ENCODE results near the gene PSMC3.

DNA sequence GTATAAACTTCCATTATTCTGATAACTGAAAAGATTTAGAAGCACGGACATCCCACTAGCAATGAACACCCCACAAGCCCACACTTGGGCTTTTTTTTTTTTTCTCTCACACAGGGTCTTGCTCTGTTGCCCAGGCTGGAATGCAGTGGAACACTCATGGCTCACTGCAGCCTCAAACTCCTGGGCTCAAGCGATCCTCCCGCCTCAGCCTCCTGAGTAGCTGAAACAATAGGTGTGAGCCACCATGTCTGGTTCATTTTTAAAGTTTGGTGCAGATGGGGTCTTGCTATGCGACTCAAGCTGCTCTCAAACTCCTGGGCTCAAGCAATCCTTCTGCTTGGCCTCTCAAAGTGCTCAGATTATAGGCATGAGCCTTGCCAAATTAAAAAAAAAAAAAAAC, 19.6 kb upstream of the PSMC3 start:
- TF ChIP-seq POLR2AphosphoS5 (IDR thresholded peaks at IDR 0.05; ENCODE audit: low read depth, low read length) = no peak
- no peak for TF ChIP-seq SIN3A (IDR thresholded peaks at IDR 0.05; ENCODE audit: borderline replicate concordance, insufficient read depth, low read length)
